GM19238 (cell line): ENCODE results near the gene KIR3DL2.
"Not testable (repeated sequence)": the region's sequence is repeated elsewhere in the genome, so short reads cannot be mapped to it uniquely, and the experiment has no call there.

Source experiments
- DNase-seq: peaks from one replicate; pipeline ENCODE4 v3.0.0; 2011; ENCODE audit warnings: low spot score; ENCODE audit not compliant: insufficient read length

KIR3DL2 gene

GRCh38 chr19:54850061-54850640 is at the start of gene KIR3DL2:
KIR3DL2 (plus strand) TSS chr19:54850443; CDS start chr19:54850476, 33 bp downstream.
- DNase-seq, result not testable (repeated sequence)

GRCh38 chr19:54803410-54803809 is 46.8 kb upstream of the KIR3DL2 start, which contains the start of gene KIR2DL4:
KIR2DL4 (plus strand) TSS chr19:54803610; CDS start chr19:54803652, 42 bp downstream.
- DNase-seq, result no peak

DNA sequence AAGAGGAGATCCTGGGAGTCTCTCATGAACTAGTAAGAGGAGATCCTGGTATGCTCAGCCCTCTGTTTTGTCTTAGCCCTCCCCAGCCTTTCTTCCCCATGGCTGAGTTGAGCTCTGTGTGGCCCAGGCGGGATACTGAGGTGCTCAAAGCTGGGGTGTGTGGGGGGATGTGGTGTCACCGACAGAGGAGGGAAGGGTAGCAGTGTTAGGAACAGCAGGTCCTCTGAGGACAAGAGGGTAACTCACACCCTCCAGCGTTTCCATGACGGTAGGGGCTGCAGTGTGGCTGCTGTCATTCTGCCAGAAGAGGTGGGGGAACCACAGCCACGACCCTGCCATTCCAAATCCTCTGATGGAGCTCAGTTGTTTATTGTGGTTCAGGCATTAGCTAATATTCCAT is 46.1 kb upstream of the KIR3DL2 start:
- no peak for DNase-seq

- DNase-seq, result no peak
Measured at GRCh38 chr19:54804571-54804970, 45.7 kb upstream of the KIR3DL2 start.

DNA sequence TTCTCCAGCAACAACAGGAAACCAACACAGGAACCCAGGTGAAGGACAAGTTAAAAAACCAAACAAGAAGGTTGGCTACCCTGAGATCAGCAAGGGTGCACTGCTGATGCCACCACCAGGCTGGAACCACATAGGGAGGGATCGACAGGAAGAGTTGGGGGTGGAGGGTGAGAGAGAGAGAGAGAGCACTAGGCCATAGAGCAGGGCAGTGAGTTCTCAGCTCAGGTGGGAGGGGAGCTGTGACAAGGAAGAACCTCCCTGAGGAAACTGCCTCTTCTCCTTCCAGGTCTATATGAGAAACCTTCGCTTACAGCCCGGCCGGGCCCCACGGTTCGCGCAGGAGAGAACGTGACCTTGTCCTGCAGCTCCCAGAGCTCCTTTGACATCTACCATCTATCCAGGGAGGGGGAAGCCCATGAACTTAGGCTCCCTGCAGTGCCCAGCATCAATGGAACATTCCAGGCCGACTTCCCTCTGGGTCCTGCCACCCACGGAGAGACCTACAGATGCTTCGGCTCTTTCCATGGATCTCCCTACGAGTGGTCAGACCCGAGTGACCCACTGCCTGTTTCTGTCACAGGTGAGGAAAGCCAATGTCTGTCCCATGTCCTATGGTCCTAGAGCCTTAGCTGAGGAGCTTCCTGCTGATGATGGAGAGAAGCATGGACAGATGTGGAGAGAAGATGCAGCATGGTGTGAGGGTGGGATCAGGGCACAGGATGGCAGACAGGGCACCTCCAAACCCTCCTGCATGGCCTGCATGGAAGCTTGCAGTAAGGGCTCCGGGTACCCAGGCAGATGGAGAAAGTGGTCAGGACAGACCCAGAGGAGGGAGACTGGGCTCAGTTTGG is 44.4 kb upstream of the KIR3DL2 start:
- DNase-seq, result no peak

DNA sequence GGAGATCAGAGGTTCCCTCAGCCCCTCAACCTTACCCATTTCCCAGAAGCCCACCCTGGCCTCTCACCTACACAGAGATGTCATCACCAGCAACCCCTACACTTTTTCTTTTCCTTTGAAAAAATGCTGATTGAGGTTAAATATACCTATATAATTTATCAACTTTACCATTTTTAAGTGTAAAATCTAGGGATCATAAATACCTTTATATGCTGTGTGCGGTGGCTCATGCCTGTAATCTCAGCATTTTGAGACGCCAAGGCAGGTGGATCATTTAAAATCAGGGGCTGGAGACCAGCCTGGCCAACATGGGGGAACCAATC is 43.8 kb upstream of the KIR3DL2 start:
- no peak for DNase-seq

- not testable (repeated sequence) for DNase-seq
Measured at GRCh38 chr19:54814571-54814970, 35.7 kb upstream of the KIR3DL2 start.

DNA sequence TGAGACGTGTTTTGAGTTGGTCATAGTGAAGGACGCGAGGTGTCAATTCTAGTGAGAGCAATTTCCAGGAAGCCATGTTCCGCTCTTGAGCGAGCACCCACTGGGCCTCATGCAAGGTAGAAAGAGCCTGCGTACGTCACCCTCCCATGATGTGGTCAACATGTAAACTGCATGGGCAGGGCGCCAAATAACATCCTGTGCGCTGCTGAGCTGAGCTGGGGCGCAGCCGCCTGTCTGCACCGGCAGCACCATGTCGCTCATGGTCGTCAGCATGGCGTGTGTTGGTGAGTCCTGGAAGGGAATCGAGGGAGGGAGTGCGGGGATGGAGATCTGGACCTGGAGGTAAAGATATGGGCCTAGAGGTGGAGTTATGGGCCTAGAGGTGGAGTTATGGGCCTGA is 34.0 kb upstream of the KIR3DL2 start, which contains the start of gene KIR3DL1:
Gene KIR3DL1 (plus strand): TSS at position 218 of the 400 bp plus-strand sequence.
- not testable (repeated sequence) for DNase-seq

- DNase-seq, result no peak
Measured at GRCh38 chr19:54817670-54818536, 32.3 kb upstream of the KIR3DL2 start.

DNA sequence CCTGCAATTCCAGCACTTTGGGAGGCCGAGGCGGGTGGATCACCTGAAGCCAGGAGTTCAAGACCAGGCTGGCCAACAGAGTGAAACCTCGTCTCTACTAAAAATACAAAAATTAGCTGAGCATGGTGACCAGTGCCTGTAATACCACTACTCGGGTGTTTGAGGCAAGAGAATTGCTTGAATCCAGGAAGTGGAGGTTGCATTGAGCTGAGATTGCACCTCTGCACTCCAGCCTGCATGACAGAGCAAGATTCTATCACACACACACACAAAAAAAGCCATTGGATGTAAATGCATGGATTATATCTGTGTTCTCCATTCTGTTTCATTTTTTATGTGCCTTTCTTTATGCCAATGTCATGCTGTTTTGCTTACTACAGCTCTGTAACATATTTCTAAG is 25.8 kb upstream of the KIR3DL2 start:
- not testable (repeated sequence) for DNase-seq

DNA sequence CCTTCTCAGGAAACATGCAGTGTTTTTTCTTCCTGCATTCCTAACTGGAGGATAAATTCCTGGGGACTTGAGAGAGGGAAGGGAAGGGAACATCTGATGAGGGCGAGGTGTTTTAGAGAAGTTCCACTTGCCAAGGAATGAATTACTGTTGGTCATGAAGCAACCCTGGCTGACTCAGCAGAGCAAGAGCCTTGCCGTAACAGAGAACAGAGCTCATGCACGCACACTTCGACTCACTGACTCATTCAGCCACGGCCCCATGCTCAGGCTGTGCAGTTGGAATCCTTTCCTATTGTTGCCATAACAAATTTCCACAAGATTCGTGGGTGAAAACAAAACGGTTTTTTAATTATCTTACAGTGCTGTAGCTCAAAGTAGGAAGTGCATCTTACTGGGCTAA is 24.9 kb upstream of the KIR3DL2 start:
- DNase-seq, result not testable (repeated sequence)

GRCh38 chr19:54828064-54828463 is 22.2 kb upstream of the KIR3DL2 start:
- DNase-seq, result not testable (repeated sequence)

- not testable (repeated sequence) for DNase-seq
Measured at GRCh38 chr19:54832496-54832895, 17.7 kb upstream of the KIR3DL2 start, which contains the start of gene KIR2DS4. KIR2DS4 (plus strand) TSS chr19:54832676.

GRCh38 chr19:54835126-54835525 is 15.1 kb upstream of the KIR3DL2 start:
- DNase-seq, result not testable (repeated sequence)

GRCh38 chr19:54837522-54837921 is 12.7 kb upstream of the KIR3DL2 start:
- DNase-seq, result not testable (repeated sequence)

GRCh38 chr19:54843171-54843570 is 7.1 kb upstream of the KIR3DL2 start:
- not testable (repeated sequence) for DNase-seq

- no peak for DNase-seq
Measured at GRCh38 chr19:54850930-54851329, 687 bp downstream of the KIR3DL2 start.

- no peak for DNase-seq
Measured at GRCh38 chr19:54851353-54851752, 1.1 kb downstream of the KIR3DL2 start.

GRCh38 chr19:54855241-54855640 is 5.0 kb downstream of the KIR3DL2 start:
- DNase-seq, result not testable (repeated sequence)

GRCh38 chr19:54858476-54858875 is 8.2 kb downstream of the KIR3DL2 start:
- DNase-seq, result not testable (repeated sequence)

DNA sequence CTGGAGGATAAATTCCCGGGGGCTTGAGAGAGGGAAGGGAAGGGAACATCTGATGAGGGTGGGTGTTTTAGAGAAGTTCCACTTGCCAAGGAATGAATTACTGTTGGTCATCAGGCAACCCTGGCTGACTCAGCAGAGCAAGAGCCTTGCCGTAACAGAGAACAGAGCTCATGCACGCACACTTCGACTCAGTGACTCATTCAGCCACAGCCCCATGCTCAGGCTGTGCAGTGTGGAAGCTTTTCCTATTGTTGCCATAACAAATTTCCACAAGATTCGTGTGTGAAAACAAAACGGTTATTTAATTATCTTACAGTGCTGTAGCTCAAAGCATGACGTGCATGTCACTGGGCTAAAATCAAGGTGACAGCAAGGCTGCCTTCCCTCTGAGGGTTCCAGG is 9.2 kb downstream of the KIR3DL2 start:
- not testable (repeated sequence) for DNase-seq
